ENCODE data around the gene BSCL2. TPM values are rescaled to one million over a fixed set of nuclear protein-coding genes. Genes with fewer than 3 reads are reported as not detected.
A peak's percentile ranks its signal among the peaks of the same experiment; 100 is the strongest.

The BSCL2 gene
- total and polyA plus RNA-seq, 2 donors (not counting 3 experiments of a cell fraction or from before 2014, with no cell fraction given): 31.1 to 94.8 TPM

GRCh38 chr11:62656796-62657429 lies 50.3 kb downstream of the BSCL2 start:
- intact Hi-C loops (cut with micrococcal nuclease): no loop called here
- no peaks in the 10 kb centered on the region for H3K36me3 ChIP-seq (ENCODE audit: control insufficient read depth in 2 of 2, extremely low read depth in 1 of 2, insufficient read depth in 2 of 2, low read length in 2 of 2)
- no peaks in the 10 kb centered on the region for H4K20me1 ChIP-seq (replicated peaks; ENCODE audit: control insufficient read depth, extremely low read depth, insufficient read depth, low read length)
- no peaks in the 10 kb centered on the region for H3K4me1 ChIP-seq (ENCODE audit: control insufficient read depth, extremely low read depth, insufficient read depth, low read length)
- DNase-seq (ENCODE audit: low read depth, low spot score): no peak
- dilution Hi-C loops (cut with MboI; ENCODE audit: extremely low pct_ligation_motif_present, low sequenced_read_pairs): no loop called here
- no peak overlapping the region for H2AFZ ChIP-seq (ENCODE audit: low read depth, low read length)
- H3K9ac ChIP-seq (replicated peaks; ENCODE audit: extremely low read depth, insufficient read depth, low read length): no peak overlapping the region
- ChIA-PET CTCF (interaction anchor here (1.1 to 1.4 kb wide), 3 partner anchors 11 to 262 kb away, joined by 3 to 4 read pairs (median 3); partner anchors contain the start of gene TUT1), POLR2A (interaction anchor here (5.3 kb wide), 1 partner anchor 8 kb away, joined by 71 read pairs; the partner anchor contains the start of genes C11orf98 and CSKMT)
- no peaks in the 10 kb centered on the region for H3K9me3 ChIP-seq (replicated peaks; ENCODE audit: control insufficient read depth, insufficient read depth, low read length)
- no peak overlapping the region for H3K27ac ChIP-seq (ENCODE audit: insufficient read depth, low read depth, low read length)
- no peaks in the 10 kb centered on the region for H3K9me1 ChIP-seq (replicated peaks; ENCODE audit: control insufficient read depth, extremely low read depth, insufficient read depth, low read length)
- no TSS peak for BruUV-seq (replicated peaks)
- peaks cover 11% of the 10 kb centered on the region for H3K79me2 ChIP-seq (ENCODE audit: control insufficient read depth, insufficient read depth, low read length)
- H3K4me3 ChIP-seq (replicated peaks in 1 of 3; ENCODE audit: insufficient read depth in 1 of 3, low read depth in 1 of 3, low read length in 3 of 3): no peak overlapping the region
- no peaks in the 10 kb centered on the region for H3K27me3 ChIP-seq (ENCODE audit: control insufficient read depth in 2 of 2, insufficient read depth in 2 of 2, low read length in 2 of 2)
- no peak overlapping the region for H3K4me2 ChIP-seq (ENCODE audit: insufficient read depth, low read length)
- FAIRE-seq: peak; percentile 47
- TF ChIP-seq JUN (IDR thresholded peaks at IDR 0.05; ENCODE audit: borderline replicate concordance, insufficient read depth, insufficient read length, low read depth) (no peak), FOS (IDR thresholded peaks at IDR 0.05; ENCODE audit: borderline replicate concordance, insufficient read depth, low read length) (no peak), POLR2A (IDR thresholded peaks at IDR 0.05; ENCODE audit: low read depth, low read length) (no peak), MAX (IDR thresholded peaks at IDR 0.05; ENCODE audit: insufficient read depth, insufficient read length) (no peak), MYC (IDR thresholded peaks at IDR 0.05; ENCODE audit: low read depth, low read length) (no peak), EZH2 (IDR thresholded peaks at IDR 0.05; ENCODE audit: borderline replicate concordance, low read depth, low read length, severe bottlenecking) (no peak), CTCF (IDR thresholded peaks at IDR 0.05; ENCODE audit: extremely low read depth in 1 of 2, insufficient read depth in 1 of 2, low read depth in 1 of 2, low read length in 2 of 2) (no peak), POLR2AphosphoS5 (IDR thresholded peaks at IDR 0.05; ENCODE audit: insufficient read depth, low read depth, low read length) (no peak), GATA2 (IDR thresholded peaks at IDR 0.05; ENCODE audit: insufficient read depth, insufficient read length, low read depth, low read length) (no peak)

Measured in endothelial cell of umbilical vein (primary cell).